Measurements from ENCODE around the gene ESM1. TPM values are rescaled to one million over a fixed set of nuclear protein-coding genes. Genes with fewer than 3 reads are reported as not detected.
"Not testable (repeated sequence)": the region's sequence is repeated elsewhere in the genome, so short reads cannot be mapped to it uniquely, and the experiment has no call there.

The ESM1 gene
- not detected in 2 replicates for total RNA-seq (2014; rRNA removed; shearing (Covaris generic))

- DNase-seq (ENCODE audit: low spot score): no peak
Observed at GRCh38 chr5:54985301-54986268, at the start of gene ESM1. Gene ESM1 (minus strand): TSS chr5:54985593. CDS start chr5:54985517, 76 bp downstream.

GRCh38 chr5:55033568-55033967 lies 48.2 kb upstream of the ESM1 start:
- no peak for DNase-seq (ENCODE audit: low spot score)

GRCh38 chr5:55031492-55031891 lies 46.1 kb upstream of the ESM1 start:
- DNase-seq (ENCODE audit: low spot score): no peak

GRCh38 chr5:55030676-55031369 lies 45.4 kb upstream of the ESM1 start:
- DNase-seq (ENCODE audit: low spot score): no peak

- DNase-seq (ENCODE audit: low spot score): no peak
Observed at GRCh38 chr5:55030220-55030619, 44.8 kb upstream of the ESM1 start.

GRCh38 chr5:55027595-55027994 lies 42.2 kb upstream of the ESM1 start:
- no peak for DNase-seq (ENCODE audit: low spot score)

GRCh38 chr5:55022450-55022849 lies 37.1 kb upstream of the ESM1 start:
- no peak for DNase-seq (ENCODE audit: low spot score)

- no peak for DNase-seq (ENCODE audit: low spot score)
Observed at GRCh38 chr5:55021821-55022220, 36.4 kb upstream of the ESM1 start.

- DNase-seq (ENCODE audit: low spot score): no peak
Observed at GRCh38 chr5:55021410-55021809, 36.0 kb upstream of the ESM1 start.

- DNase-seq (ENCODE audit: low spot score): not testable (repeated sequence)
Observed at GRCh38 chr5:55010149-55010548, 24.8 kb upstream of the ESM1 start.

GRCh38 chr5:55004729-55005128 lies 19.3 kb upstream of the ESM1 start:
- DNase-seq (ENCODE audit: low spot score): no peak

- no peak for DNase-seq (ENCODE audit: low spot score)
Observed at GRCh38 chr5:55003432-55004065, 18.2 kb upstream of the ESM1 start.

GRCh38 chr5:55002166-55002565 lies 16.8 kb upstream of the ESM1 start:
- not testable (repeated sequence) for DNase-seq (ENCODE audit: low spot score)

- DNase-seq (ENCODE audit: low spot score): no peak
Observed at GRCh38 chr5:54997081-54997480, 11.7 kb upstream of the ESM1 start.

GRCh38 chr5:54996466-54996865 lies 11.1 kb upstream of the ESM1 start:
- no peak for DNase-seq (ENCODE audit: low spot score)

GRCh38 chr5:54995168-54995567 lies 9.8 kb upstream of the ESM1 start:
- DNase-seq (ENCODE audit: low spot score): no peak

GRCh38 chr5:54994628-54995027 lies 9.2 kb upstream of the ESM1 start:
- no peak for DNase-seq (ENCODE audit: low spot score)

- no peak for DNase-seq (ENCODE audit: low spot score)
Observed at GRCh38 chr5:54993318-54993717, 7.9 kb upstream of the ESM1 start.

- no peak for DNase-seq (ENCODE audit: low spot score)
Observed at GRCh38 chr5:54991416-54991815, 6.0 kb upstream of the ESM1 start.

- DNase-seq (ENCODE audit: low spot score): no peak
Observed at GRCh38 chr5:54990841-54991258, 5.5 kb upstream of the ESM1 start.

- no peak for DNase-seq (ENCODE audit: low spot score)
Observed at GRCh38 chr5:54988817-54989216, 3.4 kb upstream of the ESM1 start.

- no peak for DNase-seq (ENCODE audit: low spot score)
Observed at GRCh38 chr5:54988218-54988617, 2.8 kb upstream of the ESM1 start.
